Activated B cell treated with CpG ODN at 0.5 μM for 24 hours (primary cell): ENCODE measurements around the gene SETD5. TPM values are rescaled to one million over a fixed set of nuclear protein-coding genes. Genes with fewer than 3 reads are reported as not detected.

Experiments
- ATAC-seq: fragments of 200-7000 bp; cut with Tn5 transposase; one replicate; pipeline ENCODE4 v1.10.0; 2021; ENCODE audit warnings: low read depth, mild to moderate bottlenecking, moderate library complexity
- CTCF ChIA-PET: fragments of 350-600 bp; sonication (Branson Sonifier 250); formaldehyde crosslinking; loops from one replicate; lab custom pipeline; 2021; ENCODE audit warnings: antibody characterized with exemption; lab: Charles Lee
- POLR2A ChIA-PET: fragments of 350-600 bp; sonication (Branson Sonifier 250); formaldehyde crosslinking; loops from one replicate; lab custom pipeline; 2021; ENCODE audit warnings: antibody characterized with exemption; lab: Charles Lee
- DNase-seq: peaks from one replicate; pipeline ENCODE4 v3.0.0; 2022
- H3K27ac Mint-ChIP-seq: one replicate; pipeline ENCODE4 v1.8.0; 2020; ENCODE audit warnings: mixed read lengths
- H3K27me3 Mint-ChIP-seq: one replicate; pipeline ENCODE4 v1.8.0; 2021; ENCODE audit warnings: mixed read lengths
- H3K36me3 Mint-ChIP-seq: one replicate; pipeline ENCODE4 v1.8.0; 2021; ENCODE audit warnings: low read depth, mixed read lengths
- H3K4me1 Mint-ChIP-seq: one replicate; pipeline ENCODE4 v1.8.0; 2021; ENCODE audit warnings: mixed read lengths
- H3K4me3 Mint-ChIP-seq: one replicate; pipeline ENCODE4 v1.8.0; 2020; ENCODE audit warnings: mild to moderate bottlenecking, mixed read lengths
- H3K9me3 Mint-ChIP-seq: one replicate; pipeline ENCODE4 v1.8.0; 2020; ENCODE audit warnings: mixed read lengths
- CTCF ChIP-seq: fragments of 200-600 bp; IDR thresholded peaks from one replicate; pipeline ENCODE4 v1.8.0; 2022; ENCODE audit warnings: antibody characterized with exemption, mild to moderate bottlenecking
- intact Hi-C: fragments of 100-400 bp; cut with micrococcal nuclease; formaldehyde crosslinking; loops from one replicate; pipeline ENCODE4 v1.15.1; 2024
- total RNA-seq: library from RNA; stranded (reverse); gene quantifications from 2 replicates; pipeline ENCODE4 v1.2.3, GENCODE V29; 2022

SETD5 gene
- total RNA-seq, 1 donor from 2014 or later, result 162 TPM

- CTCF ChIA-PET, result interaction anchor here (0.7 to 1.1 kb wide), 2 partner anchors 12 to 24 kb away, joined by 3 to 6 read pairs; no protein-coding TSS in a partner anchor
- TF ChIP-seq CTCF, result no peak
- H3K4me1 Mint-ChIP-seq, result peaks cover 66% of the 10 kb centered on the region
- peak overlapping the region; percentile 99 for H3K4me3 Mint-ChIP-seq
- no peaks in the 10 kb centered on the region for H3K9me3 Mint-ChIP-seq
- H3K36me3 Mint-ChIP-seq, result peaks cover 43% of the 10 kb centered on the region
- POLR2A ChIA-PET, result interaction anchor here (0.5 to 1.2 kb wide), 9 partner anchors 12 to 444 kb away, joined by 3 to 8 read pairs (median 4); partner anchors contain the start of genes MTMR14 and THUMPD3
- intact Hi-C loops, result no loop called here
- ATAC-seq (no peak), DNase-seq (no peak)
- H3K27me3 Mint-ChIP-seq, result no peaks in the 10 kb centered on the region
- peak overlapping the region; percentile 97 for H3K27ac Mint-ChIP-seq
These were observed 1.4 kb downstream of the SETD5 start for GRCh38 chr3:9398700-9399336.

- H3K4me3 Mint-ChIP-seq, result peak overlapping the region; percentile 99
- CTCF ChIA-PET, result interaction anchor here (0.7 to 1.1 kb wide), 2 partner anchors 12 to 23 kb away, joined by 3 to 6 read pairs; no protein-coding TSS in a partner anchor
- ATAC-seq, result no peak
- intact Hi-C loops, result no loop called here
- no peaks in the 10 kb centered on the region for H3K27me3 Mint-ChIP-seq
- no peak for TF ChIP-seq CTCF
- no peaks in the 10 kb centered on the region for H3K9me3 Mint-ChIP-seq
- H3K27ac Mint-ChIP-seq, result peak overlapping the region; percentile 61
- H3K4me1 Mint-ChIP-seq, result peaks cover 66% of the 10 kb centered on the region
- POLR2A ChIA-PET, result interaction anchor here (0.5 to 1.2 kb wide), 9 partner anchors 11 to 444 kb away, joined by 3 to 8 read pairs (median 4); partner anchors contain the start of genes MTMR14 and THUMPD3
- H3K36me3 Mint-ChIP-seq, result peaks cover 38% of the 10 kb centered on the region
- no peak for DNase-seq
These were observed 1.9 kb downstream of the SETD5 start for GRCh38 chr3:9399337-9399703.

GRCh38 chr3:9399746-9400145, 2.3 kb downstream of the SETD5 start:
- intact Hi-C loops, result no loop called here
- peak overlapping the region; percentile 61 for H3K27ac Mint-ChIP-seq
- peaks cover 66% of the 10 kb centered on the region for H3K4me1 Mint-ChIP-seq
- H3K27me3 Mint-ChIP-seq, result no peaks in the 10 kb centered on the region
- no peak for DNase-seq
- ChIA-PET CTCF (interaction anchor here (1.1 kb wide), 1 partner anchor 11 kb away, joined by 6 read pairs; no protein-coding TSS in a partner anchor), POLR2A (interaction anchor here (0.7 to 1.1 kb wide), 4 partner anchors 17 to 445 kb away, joined by 3 to 8 read pairs (median 6); partner anchors contain the start of gene THUMPD3)
- no peak for TF ChIP-seq CTCF
- no peaks in the 10 kb centered on the region for H3K9me3 Mint-ChIP-seq
- peak overlapping the region; percentile 99 for H3K4me3 Mint-ChIP-seq
- peaks cover 33% of the 10 kb centered on the region for H3K36me3 Mint-ChIP-seq
- no peak for ATAC-seq

GRCh38 chr3:9400616-9401015, 3.2 kb downstream of the SETD5 start:
- no peak for TF ChIP-seq CTCF
- Mint-ChIP-seq H3K4me3 (no peak overlapping the region), H3K4me1 (peaks cover 64% of the 10 kb centered on the region), H3K9me3 (no peaks in the 10 kb centered on the region), H3K36me3 (peaks cover 25% of the 10 kb centered on the region), H3K27ac (peak overlapping the region; percentile 31), H3K27me3 (no peaks in the 10 kb centered on the region)
- intact Hi-C loops, result no loop called here
- DNase-seq (no peak), ATAC-seq (no peak)
- ChIA-PET POLR2A (no interaction called here), CTCF (no interaction called here)

- ChIA-PET POLR2A (interaction anchor here (0.6 kb wide), 1 partner anchor 322 kb away, joined by 7 read pairs; no protein-coding TSS in a partner anchor), CTCF (no interaction called here)
- no peak overlapping the region for H3K4me3 Mint-ChIP-seq
- H3K4me1 Mint-ChIP-seq, result peaks cover 72% of the 10 kb centered on the region
- no peak for TF ChIP-seq CTCF
- DNase-seq (no peak), ATAC-seq (no peak)
- H3K27ac Mint-ChIP-seq, result no peak overlapping the region
- no peaks in the 10 kb centered on the region for H3K27me3 Mint-ChIP-seq
- H3K36me3 Mint-ChIP-seq, result peaks cover 15% of the 10 kb centered on the region
- intact Hi-C loops, result no loop called here
- no peaks in the 10 kb centered on the region for H3K9me3 Mint-ChIP-seq
These were observed 4.6 kb downstream of the SETD5 start for GRCh38 chr3:9401986-9402385.
